Muscle layer of duodenum (tissue), 2 donors: ENCODE measurements around the gene TTC7B.

Experiments
- H3K27ac ChIP-seq: one replicate; pipeline ENCODE4 v1.7.0; 2013; ENCODE audit warnings: mild to moderate bottlenecking, low read length
- H3K27me3 ChIP-seq: one replicate; pipeline ENCODE4 v1.7.0; 2013; ENCODE audit warnings: low read depth, mild to moderate bottlenecking, control low read depth, low read length
- H3K36me3 ChIP-seq, 2 donors: one replicate each; pipeline ENCODE4 v1.7.0; 2013; ENCODE audit warnings: low read length in 2 of 2, control low read depth in 1 of 2, mild to moderate bottlenecking in 1 of 2; ENCODE audit not compliant: insufficient read depth in 2 of 2, control insufficient read depth in 1 of 2
- H3K4me1 ChIP-seq, 2 donors: one replicate each; pipeline ENCODE4 v1.7.0; 2013; ENCODE audit warnings: low read length in 2 of 2, mild to moderate bottlenecking in 2 of 2, control low read depth in 1 of 2, moderate library complexity in 1 of 2; ENCODE audit not compliant: insufficient read depth in 2 of 2, control insufficient read depth in 1 of 2
- H3K4me3 ChIP-seq, 2 donors: one replicate each; pipeline ENCODE4 v1.7.0; 2013; ENCODE audit warnings: low read length in 2 of 2, low read depth in 1 of 2, mild to moderate bottlenecking in 1 of 2
- H3K9me3 ChIP-seq, 2 donors: one replicate each; pipeline ENCODE4 v1.7.0; 2013; ENCODE audit warnings: low read length in 2 of 2, control low read depth in 1 of 2, mild to moderate bottlenecking in 1 of 2; ENCODE audit not compliant: control insufficient read depth in 1 of 2
- donor health status: healthy.

TTC7B gene

GRCh38 chr14:90577661-90578282 lies 238.5 kb downstream of the TTC7B start:
- H3K27ac ChIP-seq = no peak overlapping the region
- H3K27me3 ChIP-seq = no peaks in the 10 kb centered on the region
- H3K4me3 ChIP-seq = no peak overlapping the region

GRCh38 chr14:90576981-90577660 lies 239.1 kb downstream of the TTC7B start:
- no peaks in the 10 kb centered on the region for H3K9me3 ChIP-seq
- H3K36me3 ChIP-seq = peaks cover 3 to 19% of the 10 kb centered on the region in 2 donors
- no peaks in the 10 kb centered on the region for H3K27me3 ChIP-seq
- no peak overlapping the region for H3K27ac ChIP-seq
- H3K4me3 ChIP-seq = no peak overlapping the region
- H3K4me1 ChIP-seq = peaks cover 0 to 29% of the 10 kb centered on the region in 2 donors

More at GRCh38 chr14:90577661-90578282, 238.5 kb downstream of the TTC7B start:
- H3K9me3 ChIP-seq = no peaks in the 10 kb centered on the region
- peaks cover 0 to 29% of the 10 kb centered on the region in 2 donors for H3K4me1 ChIP-seq
- peaks cover 3 to 19% of the 10 kb centered on the region in 2 donors for H3K36me3 ChIP-seq

- Histone ChIP-seq H3K27me3 (no peaks in the 10 kb centered on the region), H3K9me3 (no peaks in the 10 kb centered on the region), H3K4me1 (peaks cover 0 to 29% of the 10 kb centered on the region in 2 donors), H3K27ac (no peak overlapping the region), H3K4me3 (no peak overlapping the region), H3K36me3 (peaks cover 3 to 24% of the 10 kb centered on the region in 2 donors)
Measured at GRCh38 chr14:90576581-90576980, 239.6 kb downstream of the TTC7B start.

- H3K27ac ChIP-seq = no peak overlapping the region
- H3K36me3 ChIP-seq = peaks cover 3 to 29% of the 10 kb centered on the region in 2 donors
- no peak overlapping the region for H3K4me3 ChIP-seq
- no peaks in the 10 kb centered on the region for H3K27me3 ChIP-seq
- peaks cover 0 to 23% of the 10 kb centered on the region in 2 donors for H3K4me1 ChIP-seq
- no peaks in the 10 kb centered on the region for H3K9me3 ChIP-seq
Measured at GRCh38 chr14:90575781-90576180, 240.4 kb downstream of the TTC7B start.

GRCh38 chr14:90575336-90575735 lies 240.9 kb downstream of the TTC7B start:
- no peak overlapping the region for H3K4me3 ChIP-seq
- H3K27ac ChIP-seq = no peak overlapping the region

GRCh38 chr14:90574188-90575131 lies 241.8 kb downstream of the TTC7B start:
- peaks cover 0 to 17% of the 10 kb centered on the region in 2 donors for H3K4me1 ChIP-seq
- H3K27ac ChIP-seq = no peak overlapping the region
- no peak overlapping the region for H3K4me3 ChIP-seq
- peaks cover 3 to 34% of the 10 kb centered on the region in 2 donors for H3K36me3 ChIP-seq
- H3K27me3 ChIP-seq = no peaks in the 10 kb centered on the region
- H3K9me3 ChIP-seq = no peaks in the 10 kb centered on the region

More at GRCh38 chr14:90575336-90575735, 240.9 kb downstream of the TTC7B start:
- Histone ChIP-seq H3K27me3 (no peaks in the 10 kb centered on the region), H3K36me3 (peaks cover 3 to 34% of the 10 kb centered on the region in 2 donors), H3K9me3 (no peaks in the 10 kb centered on the region), H3K4me1 (peaks cover 0 to 19% of the 10 kb centered on the region in 2 donors)

GRCh38 chr14:90573385-90574105 lies 242.7 kb downstream of the TTC7B start:
- Histone ChIP-seq H3K27me3 (no peaks in the 10 kb centered on the region), H3K4me1 (peaks cover 0 to 25% of the 10 kb centered on the region in 2 donors), H3K4me3 (no peak overlapping the region), H3K27ac (no peak overlapping the region), H3K9me3 (no peaks in the 10 kb centered on the region), H3K36me3 (peaks cover 3 to 34% of the 10 kb centered on the region in 2 donors)

- Histone ChIP-seq H3K36me3 (peaks cover 3 to 25% of the 10 kb centered on the region in 2 donors), H3K9me3 (no peaks in the 10 kb centered on the region), H3K4me1 (peaks cover 0 to 28% of the 10 kb centered on the region in 2 donors), H3K27ac (no peak overlapping the region), H3K4me3 (no peak overlapping the region), H3K27me3 (no peaks in the 10 kb centered on the region)
Measured at GRCh38 chr14:90572441-90573150, 243.6 kb downstream of the TTC7B start.

GRCh38 chr14:90571149-90571947 lies 244.9 kb downstream of the TTC7B start:
- Histone ChIP-seq H3K4me3 (no peak overlapping the region), H3K27me3 (no peaks in the 10 kb centered on the region), H3K9me3 (no peaks in the 10 kb centered on the region), H3K36me3 (peaks cover 0 to 16% of the 10 kb centered on the region in 2 donors), H3K27ac (no peak overlapping the region), H3K4me1 (peaks cover 0 to 28% of the 10 kb centered on the region in 2 donors)

GRCh38 chr14:90570461-90570860 lies 245.8 kb downstream of the TTC7B start:
- no peak overlapping the region for H3K27ac ChIP-seq
- no peak overlapping the region for H3K4me3 ChIP-seq
- H3K27me3 ChIP-seq = no peaks in the 10 kb centered on the region
- H3K36me3 ChIP-seq = peaks cover 0 to 16% of the 10 kb centered on the region in 2 donors
- no peaks in the 10 kb centered on the region for H3K9me3 ChIP-seq
- H3K4me1 ChIP-seq = peaks cover 0 to 28% of the 10 kb centered on the region in 2 donors
